H1 (cell line): Measurements from ENCODE around the gene CEP350. TPM values are rescaled to one million over a fixed set of nuclear protein-coding genes. Genes with fewer than 3 reads are reported as not detected.

Source experiments
- SIRT6 ChIP-seq: IDR thresholded peaks from one replicate; pipeline ENCODE4 v1.7.1; 2012; ENCODE audit warnings: low read length, inconsistent platforms
- polyA plus RNA-seq, 7 experiments: library from polyadenylated mRNA; depleted of rRNA in 3 of 7; stranded (reverse) in 5 of 7; unstranded in 2 of 7; fragments of >200 nt in 5 of 7; fragments of 200-250 nt in 2 of 7; gene quantifications; 1 replicate in 5 of 7; 2 replicates in 1 of 7; 4 replicates in 1 of 7; pipeline versions ENCODE4 v1.2.1 to v1.2.3, GENCODE V29; 2011 to 2013; ENCODE audit warnings: missing spikeins in 2 of 7, mixed read lengths in 2 of 7
- total RNA-seq: library from RNA; stranded (reverse); fragmentation: NEBNext Ultra II Directional; extraction: Animal tissue kit (Norgen Biotek cat#: 25700); gene quantifications from 2 replicates; pipeline ENCODE4 v1.2.1, GENCODE V29; 2021

CEP350 gene
- total and polyA plus RNA-seq, 2 of the 8 experiments (the other 6 are each of a cell fraction or from before 2014, with no cell fraction given), result 5.6 to 39.4 TPM

- TF ChIP-seq SIRT6, result no peak
Observed at GRCh38 chr1:180112091-180112490, 157.5 kb downstream of the CEP350 start (continued).
